HepG2 (cell line): ENCODE measurements around the gene DCP1B. TPM values are rescaled to one million over a fixed set of nuclear protein-coding genes. Genes with fewer than 3 reads are reported as not detected.

ENCODE experiments used
- FLYWCH1 ChIP-seq: sonication (generic); formaldehyde crosslinking; IDR thresholded peaks from 2 replicates; pipeline ENCODE4 v1.8.1; 2023; ENCODE audit warnings: mild to moderate bottlenecking, missing genetic modification reagents
- FOXK2 ChIP-seq: fragments of 450-650 bp; IDR thresholded peaks from 2 replicates; pipeline ENCODE4 v1.6.1; 2016
- HOXD1 ChIP-seq: sonication (generic); formaldehyde crosslinking; IDR thresholded peaks from 2 replicates; pipeline ENCODE4 v1.5.0; 2020; ENCODE audit warnings: missing genetic modification reagents
- MAFF ChIP-seq: IDR thresholded peaks from 2 replicates; pipeline ENCODE4 v1.6.1; 2011; ENCODE audit warnings: low read depth, low read length, improper control_type of control experiment
- RBM39 ChIP-seq: fragments of 200-400 bp; formaldehyde crosslinking; IDR thresholded peaks from one replicate; pipeline ENCODE4 v1.6.1; 2018; ENCODE audit warnings: antibody characterized with exemption, mild to moderate bottlenecking, low read depth, low read length; ENCODE audit not compliant: poor library complexity, severe bottlenecking
- SMYD3 ChIP-seq: sonication (generic); formaldehyde crosslinking; IDR thresholded peaks from 2 replicates; pipeline ENCODE4 v1.8.1; 2023; ENCODE audit warnings: mild to moderate bottlenecking, missing genetic modification reagents
- SP140L ChIP-seq: sonication (generic); formaldehyde crosslinking; IDR thresholded peaks from 2 replicates; pipeline ENCODE4 v1.4.0; 2020; ENCODE audit warnings: missing genetic modification reagents, borderline replicate concordance
- ZFY ChIP-seq: sonication (generic); formaldehyde crosslinking; IDR thresholded peaks from 2 replicates; pipeline ENCODE4 v1.4.0; 2020; ENCODE audit warnings: missing genetic modification reagents
- ZNF616 ChIP-seq: sonication (generic); formaldehyde crosslinking; IDR thresholded peaks from 2 replicates; pipeline ENCODE4 v1.5.0; 2020; ENCODE audit warnings: low read depth, mild to moderate bottlenecking, missing genetic modification reagents
- polyA plus RNA-seq, 8 experiments: library from polyadenylated mRNA; depleted of rRNA in 3 of 8; stranded (reverse) in 7 of 8; unstranded in 1 of 8; fragments of >200 nt; fragmentation: Illumina TruSeq in 4 of 8; extraction: Trizol in 4 of 8; gene quantifications; 2 replicates each; pipeline versions ENCODE4 v1.2.1 to v1.2.3, GENCODE V29; 2011 to 2016; ENCODE audit warnings: low read depth in 4 of 8, missing spikeins in 1 of 8, mixed read lengths in 1 of 8; ENCODE audit not compliant: insufficient read depth in 1 of 8
- total RNA-seq, 5 experiments: library from RNA; depleted of rRNA; stranded (reverse); fragments of >200 nt; fragmentation: Illumina TruSeq; extraction: Trizol; gene quantifications; 2 replicates each; pipeline ENCODE4 v1.2.3, GENCODE V29; 2016; ENCODE audit warnings: low read depth in 1 of 5
- TF ChIP-seq, protein P1 (sequence below): sonication (generic); formaldehyde crosslinking; IDR thresholded peaks from 2 replicates; pipeline ENCODE4 v1.4.0; 2020; ENCODE audit warnings: missing genetic modification reagents, borderline replicate concordance
- TF ChIP-seq, protein P2 (sequence below): IDR thresholded peaks from 2 replicates; pipeline ENCODE4 v1.6.1; 2016; ENCODE audit warnings: mild to moderate bottlenecking
- TF ChIP-seq, protein P3 (sequence below): sonication (generic); formaldehyde crosslinking; IDR thresholded peaks from 2 replicates; pipeline ENCODE4 v1.4.0; 2020; ENCODE audit warnings: missing genetic modification reagents
- TF ChIP-seq, protein P4 (sequence below): IDR thresholded peaks from 2 replicates; pipeline ENCODE4 v1.6.1; 2016; ENCODE audit warnings: missing compliant biosample characterization, missing genetic modification reagents, borderline replicate concordance

DCP1B gene
- total and polyA plus RNA-seq, 2 of the 13 experiments (the other 11 are each of a cell fraction or from before 2014, with no cell fraction given), result 11.4 to 27.2 TPM

DNA sequence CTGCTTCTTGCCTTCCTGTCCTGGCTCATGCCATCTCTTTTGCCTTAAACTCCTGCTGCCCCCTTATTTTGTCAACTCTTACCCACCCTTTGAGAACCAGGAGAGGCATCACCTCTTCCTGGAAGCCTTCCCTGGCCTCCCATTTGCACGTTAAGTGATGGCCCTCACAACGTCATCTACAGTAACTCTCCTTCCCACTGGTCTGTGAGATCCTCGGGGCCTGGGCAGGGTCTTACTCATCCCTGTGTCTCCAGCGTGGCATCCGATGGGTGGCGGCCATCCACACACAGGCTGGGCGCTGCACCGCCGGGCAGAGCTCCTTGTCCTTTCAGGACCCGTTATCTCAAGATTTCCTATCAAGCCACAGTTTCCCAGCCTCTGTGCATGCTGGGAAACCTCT is 69.0 kb downstream of the DCP1B start (continued):
- TF ChIP-seq, protein P1, sequence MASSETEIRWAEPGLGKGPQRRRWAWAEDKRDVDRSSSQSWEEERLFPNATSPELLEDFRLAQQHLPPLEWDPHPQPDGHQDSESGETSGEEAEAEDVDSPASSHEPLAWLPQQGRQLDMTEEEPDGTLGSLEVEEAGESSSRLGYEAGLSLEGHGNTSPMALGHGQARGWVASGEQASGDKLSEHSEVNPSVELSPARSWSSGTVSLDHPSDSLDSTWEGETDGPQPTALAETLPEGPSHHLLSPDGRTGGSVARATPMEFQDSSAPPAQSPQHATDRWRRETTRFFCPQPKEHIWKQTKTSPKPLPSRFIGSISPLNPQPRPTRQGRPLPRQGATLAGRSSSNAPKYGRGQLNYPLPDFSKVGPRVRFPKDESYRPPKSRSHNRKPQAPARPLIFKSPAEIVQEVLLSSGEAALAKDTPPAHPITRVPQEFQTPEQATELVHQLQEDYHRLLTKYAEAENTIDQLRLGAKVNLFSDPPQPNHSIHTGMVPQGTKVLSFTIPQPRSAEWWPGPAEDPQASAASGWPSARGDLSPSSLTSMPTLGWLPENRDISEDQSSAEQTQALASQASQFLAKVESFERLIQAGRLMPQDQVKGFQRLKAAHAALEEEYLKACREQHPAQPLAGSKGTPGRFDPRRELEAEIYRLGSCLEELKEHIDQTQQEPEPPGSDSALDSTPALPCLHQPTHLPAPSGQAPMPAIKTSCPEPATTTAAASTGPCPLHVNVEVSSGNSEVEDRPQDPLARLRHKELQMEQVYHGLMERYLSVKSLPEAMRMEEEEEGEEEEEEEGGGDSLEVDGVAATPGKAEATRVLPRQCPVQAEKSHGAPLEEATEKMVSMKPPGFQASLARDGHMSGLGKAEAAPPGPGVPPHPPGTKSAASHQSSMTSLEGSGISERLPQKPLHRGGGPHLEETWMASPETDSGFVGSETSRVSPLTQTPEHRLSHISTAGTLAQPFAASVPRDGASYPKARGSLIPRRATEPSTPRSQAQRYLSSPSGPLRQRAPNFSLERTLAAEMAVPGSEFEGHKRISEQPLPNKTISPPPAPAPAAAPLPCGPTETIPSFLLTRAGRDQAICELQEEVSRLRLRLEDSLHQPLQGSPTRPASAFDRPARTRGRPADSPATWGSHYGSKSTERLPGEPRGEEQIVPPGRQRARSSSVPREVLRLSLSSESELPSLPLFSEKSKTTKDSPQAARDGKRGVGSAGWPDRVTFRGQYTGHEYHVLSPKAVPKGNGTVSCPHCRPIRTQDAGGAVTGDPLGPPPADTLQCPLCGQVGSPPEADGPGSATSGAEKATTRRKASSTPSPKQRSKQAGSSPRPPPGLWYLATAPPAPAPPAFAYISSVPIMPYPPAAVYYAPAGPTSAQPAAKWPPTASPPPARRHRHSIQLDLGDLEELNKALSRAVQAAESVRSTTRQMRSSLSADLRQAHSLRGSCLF (CRISPR knock-in tag), result no peak
- no peak for TF ChIP-seq FOXK2
- TF ChIP-seq, protein P2, sequence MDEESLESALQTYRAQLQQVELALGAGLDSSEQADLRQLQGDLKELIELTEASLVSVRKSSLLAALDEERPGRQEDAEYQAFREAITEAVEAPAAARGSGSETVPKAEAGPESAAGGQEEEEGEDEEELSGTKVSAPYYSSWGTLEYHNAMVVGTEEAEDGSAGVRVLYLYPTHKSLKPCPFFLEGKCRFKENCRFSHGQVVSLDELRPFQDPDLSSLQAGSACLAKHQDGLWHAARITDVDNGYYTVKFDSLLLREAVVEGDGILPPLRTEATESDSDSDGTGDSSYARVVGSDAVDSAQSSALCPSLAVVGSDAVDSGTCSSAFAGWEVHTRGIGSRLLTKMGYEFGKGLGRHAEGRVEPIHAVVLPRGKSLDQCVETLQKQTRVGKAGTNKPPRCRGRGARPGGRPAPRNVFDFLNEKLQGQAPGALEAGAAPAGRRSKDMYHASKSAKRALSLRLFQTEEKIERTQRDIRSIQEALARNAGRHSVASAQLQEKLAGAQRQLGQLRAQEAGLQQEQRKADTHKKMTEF (CRISPR knock-in tag), result no peak
- no peak for TF ChIP-seq MAFF
- TF ChIP-seq SP140L (CRISPR knock-in tag), result no peak
- TF ChIP-seq, protein P3, sequence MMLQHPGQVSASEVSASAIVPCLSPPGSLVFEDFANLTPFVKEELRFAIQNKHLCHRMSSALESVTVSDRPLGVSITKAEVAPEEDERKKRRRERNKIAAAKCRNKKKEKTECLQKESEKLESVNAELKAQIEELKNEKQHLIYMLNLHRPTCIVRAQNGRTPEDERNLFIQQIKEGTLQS (CRISPR knock-in tag), result no peak
- TF ChIP-seq SMYD3, result no peak
- no peak for TF ChIP-seq RBM39
- no peak for TF ChIP-seq ZFY (CRISPR knock-in tag)
- TF ChIP-seq HOXD1 (CRISPR knock-in tag), result no peak
- TF ChIP-seq, protein P4, sequence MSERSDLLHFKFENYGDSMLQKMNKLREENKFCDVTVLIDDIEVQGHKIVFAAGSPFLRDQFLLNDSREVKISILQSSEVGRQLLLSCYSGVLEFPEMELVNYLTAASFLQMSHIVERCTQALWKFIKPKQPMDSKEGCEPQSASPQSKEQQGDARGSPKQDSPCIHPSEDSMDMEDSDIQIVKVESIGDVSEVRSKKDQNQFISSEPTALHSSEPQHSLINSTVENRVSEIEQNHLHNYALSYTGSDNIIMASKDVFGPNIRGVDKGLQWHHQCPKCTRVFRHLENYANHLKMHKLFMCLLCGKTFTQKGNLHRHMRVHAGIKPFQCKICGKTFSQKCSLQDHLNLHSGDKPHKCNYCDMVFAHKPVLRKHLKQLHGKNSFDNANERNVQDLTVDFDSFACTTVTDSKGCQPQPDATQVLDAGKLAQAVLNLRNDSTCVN (CRISPR knock-in tag), result no peak
- no peak for TF ChIP-seq FLYWCH1 (CRISPR knock-in tag)
- no peak for TF ChIP-seq ZNF616 (CRISPR knock-in tag)
